Fibroblast of mammary gland (primary cell): ENCODE measurements around the gene STOM.
A peak's percentile ranks its signal among the peaks of the same experiment; 100 is the strongest.

Experiments used
- DNase-seq: peaks from one replicate; pipeline ENCODE4 v3.0.0-alpha.2; 2010; ENCODE audit warnings: low read depth
- H3K4me3 ChIP-seq: 2 replicates; pipeline ENCODE4 v1.5.1; 2011; ENCODE audit warnings: low read depth, mild to moderate bottlenecking, low read length, moderate library complexity; ENCODE audit not compliant: control insufficient read depth
- CTCF ChIP-seq: conservative IDR thresholded peaks from 2 replicates; pipeline ENCODE4 v1.5.1; 2011; ENCODE audit warnings: low read depth, low read length, inconsistent platforms; ENCODE audit not compliant: control insufficient read depth, insufficient read depth

STOM gene

DNA sequence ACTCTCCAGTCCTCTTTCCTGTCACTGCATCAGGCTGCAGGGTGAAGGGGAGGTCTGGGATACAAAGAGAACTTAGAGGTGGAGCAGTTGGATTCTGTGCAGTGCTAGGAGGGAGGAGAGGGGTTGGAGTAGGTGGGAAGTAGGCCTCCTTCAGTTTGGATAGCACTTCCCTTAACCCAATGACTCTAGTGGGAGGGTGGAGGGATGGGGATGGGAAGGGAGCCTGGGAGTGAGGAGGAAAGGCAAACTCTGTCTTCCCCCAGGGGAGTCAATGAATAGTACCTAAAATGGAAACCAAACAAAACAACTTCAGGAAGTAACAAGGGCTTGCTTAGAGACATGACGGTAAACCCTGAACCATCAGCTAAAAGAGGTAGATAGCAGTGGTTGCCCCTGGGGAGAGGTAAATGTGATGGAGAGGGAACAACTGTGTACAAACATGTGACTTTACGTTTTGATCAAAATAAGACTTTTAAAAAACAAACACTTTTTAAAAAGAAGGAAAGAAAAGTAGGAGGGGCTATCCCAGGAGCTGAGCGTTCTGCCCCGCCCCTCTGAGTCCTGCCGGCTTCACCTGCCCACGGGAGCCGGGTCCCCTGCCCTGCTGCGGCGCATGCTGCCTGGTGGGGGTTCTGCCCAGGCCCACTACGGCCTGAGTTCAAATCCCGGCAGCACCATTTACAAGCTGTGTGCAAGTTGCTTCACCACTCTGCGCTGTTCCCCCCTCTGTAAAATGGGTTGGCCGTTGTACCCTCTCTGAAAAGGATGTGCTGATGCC is 71.2 kb downstream of the STOM start:
- DNase-seq: peak; percentile 64
- TF ChIP-seq CTCF: no peak
- H3K4me3 ChIP-seq: peak overlapping the region; percentile 46

- DNase-seq: no peak
- H3K4me3 ChIP-seq: no peak overlapping the region
- TF ChIP-seq CTCF: no peak
These were observed 72.0 kb downstream of the STOM start for GRCh38 chr9:121298016-121298538.

- TF ChIP-seq CTCF: no peak
- no peak for DNase-seq
- H3K4me3 ChIP-seq: no peak overlapping the region
These were observed 72.7 kb downstream of the STOM start for GRCh38 chr9:121297389-121297788.

DNA sequence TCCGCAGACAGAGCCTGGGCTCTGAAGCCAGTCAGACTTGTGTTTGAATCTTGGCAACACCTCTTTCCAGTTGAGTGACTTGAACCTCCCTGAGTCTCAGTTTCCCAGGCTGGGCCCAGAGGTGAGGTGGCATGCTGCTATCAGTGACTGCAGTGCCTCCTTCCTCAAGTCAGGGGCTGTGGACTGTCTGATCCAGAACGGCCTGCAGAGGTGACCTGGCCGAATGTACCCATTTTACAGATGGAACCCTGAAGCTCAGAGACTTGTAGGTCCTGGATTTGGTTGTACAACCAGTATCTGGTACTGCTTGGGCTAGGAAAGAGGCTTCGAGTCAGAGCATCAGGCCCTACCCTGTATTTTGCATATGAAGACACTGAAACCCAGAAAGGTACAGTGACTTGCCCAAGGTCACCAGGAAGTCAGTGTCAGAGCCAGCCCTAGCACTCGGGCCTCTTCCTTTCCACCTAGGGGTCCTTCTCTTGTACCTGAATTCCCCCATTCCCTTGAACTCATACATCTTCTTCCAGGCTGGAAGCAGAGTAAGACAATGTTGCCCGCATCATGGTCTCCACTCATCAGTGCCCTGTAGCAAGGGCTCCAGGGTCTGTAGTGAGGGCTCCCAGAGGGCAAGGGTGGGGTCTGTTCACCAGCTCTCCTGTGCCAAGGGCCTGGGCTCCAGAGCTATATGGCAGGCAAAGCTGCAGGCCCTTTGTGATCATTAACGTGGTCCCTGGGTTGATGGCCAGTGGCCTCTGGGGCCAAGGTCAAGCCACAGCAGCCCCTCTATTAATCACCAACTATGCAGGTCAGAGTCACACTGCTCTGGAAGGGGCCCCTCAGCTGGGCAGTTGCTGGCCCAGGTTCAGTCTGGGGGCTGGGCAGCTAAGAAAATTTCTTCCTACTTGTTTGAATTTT is 73.6 kb downstream of the STOM start:
- no peak for DNase-seq
- no peak overlapping the region for H3K4me3 ChIP-seq
- TF ChIP-seq CTCF: no peak

DNA sequence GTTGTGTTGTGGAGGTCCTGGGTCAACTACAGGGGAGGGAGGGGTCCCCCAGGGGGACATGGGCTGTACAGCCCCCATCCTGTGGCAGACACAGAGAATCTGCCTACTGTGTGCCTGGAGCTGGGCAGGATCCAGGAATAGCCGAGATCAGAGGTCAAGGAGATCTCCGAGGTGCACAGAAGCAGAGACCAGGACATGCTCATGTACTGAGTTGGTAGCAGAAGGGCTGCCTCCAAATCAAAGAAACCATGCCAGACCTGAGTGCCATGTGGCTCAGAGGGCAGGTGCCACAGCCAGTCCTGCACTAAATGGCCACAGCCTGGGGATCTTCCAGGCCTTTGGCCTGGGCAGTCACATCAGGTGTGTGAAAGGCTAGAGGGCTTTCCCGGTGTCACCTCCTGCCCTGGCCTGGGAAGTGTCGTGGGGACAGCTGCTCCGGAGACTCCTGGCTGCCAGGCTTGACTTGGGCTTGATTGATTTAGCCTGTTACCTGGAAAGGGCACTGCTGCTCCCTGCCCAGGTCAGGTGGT is 74.3 kb downstream of the STOM start:
- TF ChIP-seq CTCF: no peak
- H3K4me3 ChIP-seq: no peak overlapping the region
- DNase-seq: no peak

GRCh38 chr9:121294866-121295661 is 75.0 kb downstream of the STOM start:
- no peak for DNase-seq
- TF ChIP-seq CTCF: no peak
- no peak overlapping the region for H3K4me3 ChIP-seq
